ENCODE measurements around the gene ADGRD1. TPM values are rescaled to one million over a fixed set of nuclear protein-coding genes. Genes with fewer than 3 reads are reported as not detected.

Gene ADGRD1
- total RNA-seq, 1 donor from 2014 or later, result 1.7 TPM

DNA sequence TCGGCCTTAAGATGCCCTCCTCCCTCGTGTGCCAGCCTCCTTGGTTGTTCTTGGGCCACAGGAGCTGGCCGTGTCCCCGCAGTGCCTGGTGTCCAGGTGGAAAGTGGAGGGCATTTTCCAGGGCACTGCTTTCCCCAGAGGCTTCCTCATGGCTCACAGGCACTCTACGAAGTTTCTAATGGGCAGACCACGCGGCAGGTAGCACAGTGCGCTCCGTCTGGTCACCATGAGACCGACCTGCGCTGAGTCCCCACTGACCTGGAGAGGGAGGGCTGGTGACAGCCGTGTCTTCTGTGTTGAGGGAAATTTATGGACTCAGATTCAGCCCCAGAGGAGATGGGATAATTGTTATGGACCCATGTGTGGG, 186.3 kb downstream of the ADGRD1 start:
- DNase-seq (ENCODE audit: low spot score), result no peak
- TF ChIP-seq, protein P1, sequence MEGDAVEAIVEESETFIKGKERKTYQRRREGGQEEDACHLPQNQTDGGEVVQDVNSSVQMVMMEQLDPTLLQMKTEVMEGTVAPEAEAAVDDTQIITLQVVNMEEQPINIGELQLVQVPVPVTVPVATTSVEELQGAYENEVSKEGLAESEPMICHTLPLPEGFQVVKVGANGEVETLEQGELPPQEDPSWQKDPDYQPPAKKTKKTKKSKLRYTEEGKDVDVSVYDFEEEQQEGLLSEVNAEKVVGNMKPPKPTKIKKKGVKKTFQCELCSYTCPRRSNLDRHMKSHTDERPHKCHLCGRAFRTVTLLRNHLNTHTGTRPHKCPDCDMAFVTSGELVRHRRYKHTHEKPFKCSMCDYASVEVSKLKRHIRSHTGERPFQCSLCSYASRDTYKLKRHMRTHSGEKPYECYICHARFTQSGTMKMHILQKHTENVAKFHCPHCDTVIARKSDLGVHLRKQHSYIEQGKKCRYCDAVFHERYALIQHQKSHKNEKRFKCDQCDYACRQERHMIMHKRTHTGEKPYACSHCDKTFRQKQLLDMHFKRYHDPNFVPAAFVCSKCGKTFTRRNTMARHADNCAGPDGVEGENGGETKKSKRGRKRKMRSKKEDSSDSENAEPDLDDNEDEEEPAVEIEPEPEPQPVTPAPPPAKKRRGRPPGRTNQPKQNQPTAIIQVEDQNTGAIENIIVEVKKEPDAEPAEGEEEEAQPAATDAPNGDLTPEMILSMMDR (IDR thresholded peaks at IDR 0.05; ENCODE audit: unreplicated experiment), result no peak
- Mint-ChIP-seq H3K4me1 (ENCODE audit: unreplicated experiment) (no peaks in the 10 kb centered on the region), H3K4me3 (ENCODE audit: unreplicated experiment) (no peak overlapping the region), H3K27ac (ENCODE audit: unreplicated experiment) (no peak overlapping the region), H3K27me3 (ENCODE audit: unreplicated experiment) (peaks cover 4% of the 10 kb centered on the region), H3K36me3 (ENCODE audit: low read depth, unreplicated experiment) (no peaks in the 10 kb centered on the region), H3K9me3 (ENCODE audit: unreplicated experiment) (no peaks in the 10 kb centered on the region)

DNA sequence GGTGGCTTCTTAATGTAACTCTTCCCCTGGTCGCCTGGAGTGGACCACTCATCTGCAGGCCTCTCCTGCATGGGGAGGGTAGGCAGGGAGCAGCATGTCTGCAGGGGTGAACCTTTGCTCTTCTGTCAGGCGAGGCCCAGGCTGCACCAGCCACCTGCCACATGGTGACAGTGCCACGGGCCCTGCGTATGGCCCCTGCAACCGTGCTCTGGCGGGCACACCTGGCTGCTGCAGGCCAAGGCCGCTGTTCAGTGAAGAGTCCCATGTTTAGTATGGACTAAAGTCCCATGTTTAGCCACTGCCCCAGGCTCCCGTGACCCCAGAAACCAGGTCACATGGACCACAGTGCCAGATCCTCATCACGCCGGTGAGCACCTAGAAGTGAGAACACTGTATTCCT, 187.0 kb downstream of the ADGRD1 start:
- Mint-ChIP-seq H3K36me3 (ENCODE audit: low read depth, unreplicated experiment) (no peaks in the 10 kb centered on the region), H3K4me1 (ENCODE audit: unreplicated experiment) (no peaks in the 10 kb centered on the region), H3K27me3 (ENCODE audit: unreplicated experiment) (peaks cover 4% of the 10 kb centered on the region), H3K9me3 (ENCODE audit: unreplicated experiment) (no peaks in the 10 kb centered on the region), H3K4me3 (ENCODE audit: unreplicated experiment) (no peak overlapping the region), H3K27ac (ENCODE audit: unreplicated experiment) (no peak overlapping the region)
- TF ChIP-seq, protein P1 (IDR thresholded peaks at IDR 0.05; ENCODE audit: unreplicated experiment), result no peak
- DNase-seq (ENCODE audit: low spot score), result no peak

DNA sequence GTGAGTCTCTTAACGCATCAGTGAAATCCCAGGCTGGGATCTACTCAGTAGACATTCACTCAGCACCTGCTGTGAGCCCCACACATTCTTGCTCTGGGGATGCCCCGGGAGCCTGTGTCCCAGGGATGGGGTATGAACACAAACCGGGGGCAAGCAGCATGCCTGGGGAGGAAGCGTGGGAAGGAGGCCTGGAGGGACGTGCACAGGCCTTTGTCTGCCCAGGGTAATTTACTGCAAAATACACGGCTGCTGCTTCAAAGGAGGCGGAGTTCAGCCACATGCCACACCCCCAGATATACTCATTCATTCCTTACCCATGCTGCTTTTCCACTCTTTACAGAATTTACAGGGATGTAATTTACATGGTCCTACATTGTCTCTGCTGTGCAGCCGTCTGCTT, 187.8 kb downstream of the ADGRD1 start:
- H3K36me3 Mint-ChIP-seq (ENCODE audit: low read depth, unreplicated experiment), result no peaks in the 10 kb centered on the region
- H3K9me3 Mint-ChIP-seq (ENCODE audit: unreplicated experiment), result no peaks in the 10 kb centered on the region
- DNase-seq (ENCODE audit: low spot score), result no peak
- H3K4me3 Mint-ChIP-seq (ENCODE audit: unreplicated experiment), result no peak overlapping the region
- H3K4me1 Mint-ChIP-seq (ENCODE audit: unreplicated experiment), result no peaks in the 10 kb centered on the region
- peaks cover 4% of the 10 kb centered on the region for H3K27me3 Mint-ChIP-seq (ENCODE audit: unreplicated experiment)
- TF ChIP-seq, protein P1 (IDR thresholded peaks at IDR 0.05; ENCODE audit: unreplicated experiment), result no peak
- no peak overlapping the region for H3K27ac Mint-ChIP-seq (ENCODE audit: unreplicated experiment)

DNA sequence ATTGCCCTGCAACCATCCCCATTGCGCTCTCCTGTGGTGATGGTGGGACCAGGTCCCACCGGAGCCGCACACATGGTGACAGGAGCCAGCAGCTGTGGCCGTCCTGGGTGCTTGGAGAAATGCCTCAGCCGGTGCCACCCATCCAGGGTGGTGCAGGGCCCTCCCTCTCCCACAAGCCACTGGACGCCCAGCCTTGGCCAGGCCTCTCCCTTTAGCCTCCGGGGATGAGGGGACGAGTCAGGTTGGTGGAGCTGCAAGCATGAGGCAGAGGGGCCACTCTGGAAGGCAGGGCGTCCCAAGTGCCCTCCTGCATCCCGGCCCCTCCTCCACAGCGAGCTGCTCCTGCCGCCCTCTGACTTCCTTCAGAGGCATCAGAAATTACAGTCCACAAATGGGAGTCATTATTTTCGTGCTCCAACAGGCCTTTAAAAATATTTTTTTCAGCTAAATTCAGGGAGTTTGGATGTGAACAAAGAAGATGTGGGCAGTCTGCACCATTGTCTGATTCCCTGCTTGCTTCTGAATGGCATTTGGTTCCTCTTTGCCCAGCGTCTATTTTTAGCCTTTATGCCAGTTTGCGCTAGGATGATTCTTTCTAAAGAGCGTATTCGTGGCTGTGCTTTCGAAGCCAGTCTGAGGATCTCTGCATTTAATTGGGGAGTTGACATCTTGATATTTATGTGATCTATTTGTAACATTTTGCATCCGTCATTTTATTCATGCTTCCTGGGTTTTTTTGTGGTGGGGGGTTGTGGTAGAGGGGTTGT, 189.4 kb downstream of the ADGRD1 start:
- no peak for DNase-seq (ENCODE audit: low spot score)
- H3K27ac Mint-ChIP-seq (ENCODE audit: unreplicated experiment), result no peak overlapping the region
- H3K36me3 Mint-ChIP-seq (ENCODE audit: low read depth, unreplicated experiment), result no peaks in the 10 kb centered on the region
- peaks cover 2% of the 10 kb centered on the region for H3K27me3 Mint-ChIP-seq (ENCODE audit: unreplicated experiment)
- no peaks in the 10 kb centered on the region for H3K4me1 Mint-ChIP-seq (ENCODE audit: unreplicated experiment)
- H3K4me3 Mint-ChIP-seq (ENCODE audit: unreplicated experiment), result no peak overlapping the region
- TF ChIP-seq, protein P1 (IDR thresholded peaks at IDR 0.05; ENCODE audit: unreplicated experiment), result no peak
- no peaks in the 10 kb centered on the region for H3K9me3 Mint-ChIP-seq (ENCODE audit: unreplicated experiment)

DNA sequence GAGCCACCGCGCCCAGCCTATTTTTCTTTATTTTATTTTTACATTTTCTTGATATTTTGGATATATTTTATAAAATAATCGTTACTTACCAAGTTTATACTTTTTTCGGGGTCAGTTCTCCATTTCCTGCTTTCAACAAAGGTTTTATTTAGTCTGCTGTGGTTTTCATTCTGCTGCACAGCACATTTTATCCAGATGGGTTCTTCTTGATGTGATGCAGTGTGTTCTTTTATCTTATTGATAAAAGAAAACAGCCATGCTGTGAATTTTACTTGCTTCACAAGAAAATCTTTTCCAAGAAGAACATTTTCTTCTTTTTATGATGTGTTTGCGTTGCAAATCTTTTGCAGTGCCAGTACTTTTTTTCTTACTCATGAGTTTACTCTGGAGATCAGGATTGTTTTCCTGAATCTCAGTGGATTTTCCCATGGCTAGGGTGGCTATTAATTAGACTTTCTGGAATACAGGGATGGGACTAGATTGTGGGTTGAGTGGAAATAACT, 192.5 kb downstream of the ADGRD1 start:
- Mint-ChIP-seq H3K4me3 (ENCODE audit: unreplicated experiment) (no peak overlapping the region), H3K27me3 (ENCODE audit: unreplicated experiment) (peaks cover 2% of the 10 kb centered on the region), H3K27ac (ENCODE audit: unreplicated experiment) (no peak overlapping the region), H3K36me3 (ENCODE audit: low read depth, unreplicated experiment) (no peaks in the 10 kb centered on the region), H3K9me3 (ENCODE audit: unreplicated experiment) (no peaks in the 10 kb centered on the region), H3K4me1 (ENCODE audit: unreplicated experiment) (no peaks in the 10 kb centered on the region)
- no peak for DNase-seq (ENCODE audit: low spot score)
- TF ChIP-seq, protein P1 (IDR thresholded peaks at IDR 0.05; ENCODE audit: unreplicated experiment), result no peak

Measured in endothelial cell (in vitro differentiated cells).